CD1c-positive myeloid dendritic cell (primary cell): Measurements from ENCODE around the gene ZFHX3.

Experiments used
- DNase-seq: peaks from one replicate; pipeline ENCODE4 v3.0.0-alpha.2; 2016; ENCODE audit errors: extremely low spot score

Gene ZFHX3

GRCh38 chr16:72974142-72974769 is 73.7 kb downstream of the ZFHX3 start:
- no peak for DNase-seq

- no peak for DNase-seq
Observed at GRCh38 chr16:72972878-72973571, 74.9 kb downstream of the ZFHX3 start.

- no peak for DNase-seq
Observed at GRCh38 chr16:72971370-72971769, 76.6 kb downstream of the ZFHX3 start.

GRCh38 chr16:72970656-72971055 is 77.3 kb downstream of the ZFHX3 start:
- no peak for DNase-seq

- DNase-seq = no peak
Observed at GRCh38 chr16:72969812-72970211, 78.1 kb downstream of the ZFHX3 start.

- no peak for DNase-seq
Observed at GRCh38 chr16:72969146-72969545, 78.8 kb downstream of the ZFHX3 start.

- no peak for DNase-seq
Observed at GRCh38 chr16:72967941-72968340, 80.0 kb downstream of the ZFHX3 start.

GRCh38 chr16:72963533-72964315 is 84.2 kb downstream of the ZFHX3 start:
- no peak for DNase-seq

GRCh38 chr16:72962347-72962746 is 85.6 kb downstream of the ZFHX3 start:
- DNase-seq = no peak

- no peak for DNase-seq
Observed at GRCh38 chr16:72961863-72962262, 86.1 kb downstream of the ZFHX3 start.

GRCh38 chr16:72961115-72961832 is 86.7 kb downstream of the ZFHX3 start:
- DNase-seq = no peak

GRCh38 chr16:72960101-72960500 is 87.8 kb downstream of the ZFHX3 start:
- no peak for DNase-seq

GRCh38 chr16:72959301-72959996 is 88.5 kb downstream of the ZFHX3 start:
- DNase-seq = no peak

GRCh38 chr16:72958522-72959076 is 89.3 kb downstream of the ZFHX3 start:
- DNase-seq = no peak

- no peak for DNase-seq
Observed at GRCh38 chr16:72957303-72958277, 90.3 kb downstream of the ZFHX3 start.

- DNase-seq = no peak
Observed at GRCh38 chr16:72956124-72957064, 91.5 kb downstream of the ZFHX3 start.

- DNase-seq = no peak
Observed at GRCh38 chr16:72952811-72953271, 95.1 kb downstream of the ZFHX3 start.

- no peak for DNase-seq
Observed at GRCh38 chr16:72952404-72952803, 95.5 kb downstream of the ZFHX3 start.

GRCh38 chr16:72951916-72952315 is 96.0 kb downstream of the ZFHX3 start:
- DNase-seq = no peak
